ENCODE measurements around the gene GABRP.

- TF ChIP-seq CTCF (IDR thresholded peaks at IDR 0.05) (no peak), EP300 (IDR thresholded peaks at IDR 0.05) (no peak), POLR2A (IDR thresholded peaks at IDR 0.05) (no peak)
Measured at GRCh38 chr5:170738840-170739239, 44.7 kb upstream of the GABRP start.
